GM12878 (cell line): ENCODE measurements around the gene XPO5. TPM values are rescaled to one million over a fixed set of nuclear protein-coding genes. Genes with fewer than 3 reads are reported as not detected.
A peak's percentile ranks its signal among the peaks of the same experiment; 100 is the strongest.

Experiments used
- BMI1 ChIP-seq: fragments of 450-650 bp; IDR thresholded peaks from 2 replicates; pipeline ENCODE4 v1.6.1; 2016; ENCODE audit warnings: mild to moderate bottlenecking, moderate library complexity, borderline replicate concordance
- CHD1 ChIP-seq: IDR thresholded peaks from 2 replicates; pipeline ENCODE4 v1.6.1; 2012; ENCODE audit warnings: low read depth, low read length, improper control_type of control experiment
- E2F4 ChIP-seq: IDR thresholded peaks from 2 replicates; pipeline ENCODE4 v1.6.1; 2012; ENCODE audit warnings: low read depth, low read length, improper control_type of control experiment
- IKZF2 ChIP-seq, 2 experiments: fragments of 450-650 bp; IDR thresholded peaks; 2 replicates each; pipeline ENCODE4 v1.6.1; 2017; ENCODE audit warnings: mild to moderate bottlenecking in 2 of 2, moderate library complexity in 2 of 2
- JUNB ChIP-seq: IDR thresholded peaks from 2 replicates; pipeline ENCODE4 v1.6.1; 2016; ENCODE audit warnings: antibody characterized with exemption, mild to moderate bottlenecking
- MLLT1 ChIP-seq: fragments of 450-650 bp; IDR thresholded peaks from 2 replicates; pipeline ENCODE4 v1.6.1; 2016; ENCODE audit warnings: mild to moderate bottlenecking
- NFXL1 ChIP-seq: fragments of 450-650 bp; IDR thresholded peaks from 2 replicates; pipeline ENCODE4 v1.6.1; 2017; ENCODE audit warnings: antibody characterized with exemption, mild to moderate bottlenecking, borderline replicate concordance
- POLR2AphosphoS2 ChIP-seq: IDR thresholded peaks from 2 replicates; pipeline ENCODE4 v1.6.1; 2011; ENCODE audit warnings: low read depth, mild to moderate bottlenecking, low read length, improper control_type of control experiment, moderate library complexity
- POU2F2 ChIP-seq: IDR thresholded peaks from 3 replicates; pipeline ENCODE4 v1.6.1; 2011; ENCODE audit warnings: low read depth, mild to moderate bottlenecking, low read length, borderline replicate concordance
- SMAD5 ChIP-seq: IDR thresholded peaks from 2 replicates; pipeline ENCODE4 v1.6.1; 2016; ENCODE audit warnings: antibody characterized with exemption, low read depth
- STAT1 ChIP-seq: fragments of 450-650 bp; conservative IDR thresholded peaks from 2 replicates; pipeline ENCODE4 v1.6.1; 2014; ENCODE audit warnings: antibody characterized with exemption, mild to moderate bottlenecking
- ZNF207 ChIP-seq: fragments of 450-650 bp; IDR thresholded peaks from 2 replicates; pipeline ENCODE4 v1.6.1; 2014; ENCODE audit warnings: antibody characterized with exemption, mild to moderate bottlenecking, borderline replicate concordance
- ZNF24 ChIP-seq: fragments of 450-650 bp; IDR thresholded peaks from 2 replicates; pipeline ENCODE4 v1.6.1; 2017; ENCODE audit warnings: antibody characterized with exemption, mild to moderate bottlenecking
- polyA plus RNA-seq, 11 experiments: library from polyadenylated mRNA; depleted of rRNA in 4 of 11; unstranded in 6 of 11; stranded (reverse) in 5 of 11; fragments of >200 nt; fragmentation: Nextera tagmentation in 4 of 11; fragmentation: Illumina TruSeq in 1 of 11; extraction: Ambion mirVana in 4 of 11; extraction: Trizol in 1 of 11; gene quantifications; 1 replicate in 1 of 11; 2 replicates in 10 of 11; pipeline versions ENCODE4 v1.2.1 to v1.2.3, GENCODE V29; 2011 to 2016; ENCODE audit warnings: inconsistent platforms in 2 of 11, missing spikeins in 2 of 11, low read depth in 1 of 11
- total RNA-seq, 4 experiments: library from RNA; depleted of rRNA in 3 of 4; stranded (reverse); fragments of >200 nt in 3 of 4; fragmentation: Illumina TruSeq in 1 of 4; extraction: Trizol in 1 of 4; gene quantifications; 2 replicates each; pipeline versions ENCODE4 v1.2.1 to v1.2.3, GENCODE V29; 2013 to 2021
- TF ChIP-seq, protein P1 (sequence below): IDR thresholded peaks from 2 replicates; pipeline ENCODE4 v1.6.1; 2011; ENCODE audit warnings: borderline replicate concordance, low read depth, mild to moderate bottlenecking, moderate library complexity, mixed read lengths, low read length; ENCODE audit not compliant: insufficient read depth; ENCODE audit errors: extremely low read length
- TF ChIP-seq, protein P2 (sequence below): fragments of 450-650 bp; IDR thresholded peaks from 2 replicates; pipeline ENCODE4 v1.6.1; 2017; ENCODE audit warnings: mild to moderate bottlenecking, moderate library complexity
- TF ChIP-seq, protein P3 (sequence below): fragments of 450-650 bp; IDR thresholded peaks from 2 replicates; pipeline ENCODE4 v1.6.1; 2016; ENCODE audit warnings: mild to moderate bottlenecking

XPO5 gene
- total and polyA plus RNA-seq, 10 of the 15 experiments (the other 5 are each of a cell fraction or from before 2014, with no cell fraction given) = 11.3 to 76.0 (median 41.6) TPM

DNA sequence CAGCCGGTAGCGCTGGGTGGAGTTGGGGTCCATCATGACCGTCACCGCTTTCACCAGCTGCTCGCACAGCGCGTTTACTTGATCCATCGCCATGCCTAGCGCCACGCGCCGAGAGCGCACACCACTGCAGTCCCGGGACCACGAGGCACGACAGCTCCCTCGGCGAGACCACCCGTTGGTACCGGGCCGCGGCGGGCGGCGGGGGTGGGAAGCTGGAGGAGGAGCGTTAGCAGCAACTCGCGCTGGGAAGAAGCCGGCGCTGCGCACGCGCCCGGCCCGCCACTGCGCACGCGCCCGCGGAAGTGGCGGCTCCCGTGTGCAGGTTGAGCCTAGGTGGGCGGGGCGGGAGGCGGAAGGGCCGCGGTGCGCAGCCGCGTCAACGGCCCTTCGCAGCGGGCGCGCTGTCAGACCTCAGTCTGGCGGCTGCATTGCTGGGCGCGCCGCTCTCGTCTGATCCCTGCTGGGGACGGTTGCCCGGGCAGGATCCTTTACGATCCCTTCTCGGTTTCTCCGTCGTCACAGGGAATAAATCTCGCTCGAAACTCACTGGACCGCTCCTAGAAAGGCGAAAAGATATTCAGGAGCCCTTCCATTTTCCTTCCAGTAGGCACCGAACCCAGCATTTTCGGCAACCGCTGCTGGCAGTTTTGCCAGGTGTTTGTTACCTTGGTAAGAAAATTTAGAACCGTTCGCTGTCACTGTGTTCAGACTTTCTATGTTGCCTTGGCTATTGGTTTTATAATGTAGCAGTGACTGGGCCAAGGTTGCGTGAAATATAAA lies at the start of gene XPO5, which contains the start of gene POLH (continued):
- TF ChIP-seq, protein P1, sequence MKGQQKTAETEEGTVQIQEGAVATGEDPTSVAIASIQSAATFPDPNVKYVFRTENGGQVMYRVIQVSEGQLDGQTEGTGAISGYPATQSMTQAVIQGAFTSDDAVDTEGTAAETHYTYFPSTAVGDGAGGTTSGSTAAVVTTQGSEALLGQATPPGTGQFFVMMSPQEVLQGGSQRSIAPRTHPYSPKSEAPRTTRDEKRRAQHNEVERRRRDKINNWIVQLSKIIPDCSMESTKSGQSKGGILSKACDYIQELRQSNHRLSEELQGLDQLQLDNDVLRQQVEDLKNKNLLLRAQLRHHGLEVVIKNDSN = no peak
- TF ChIP-seq BMI1 (no peak), POLR2AphosphoS2 (peak; percentile 96), IKZF2 (IDR thresholded peaks at IDR 0.05) (no peak), ZNF207 (0 out of 2 replicates have a peak, but pooled peaks have one; percentile 51), NFXL1 (no peak), STAT1 (no peak), SMAD5 (peak; percentile 94), ZNF24 (0 out of 2 replicates have a peak, but pooled peaks have one; percentile 29), JUNB (no peak), E2F4 (0 out of 2 replicates have a peak, but pooled peaks have one; percentile 22), MLLT1 (peak; percentile 61; the same call in 1 of the 2 replicates), POU2F2 (peak; percentile 89; the same call in 2 of the 3 replicates), CHD1 (no peak)
- TF ChIP-seq, protein P2, sequence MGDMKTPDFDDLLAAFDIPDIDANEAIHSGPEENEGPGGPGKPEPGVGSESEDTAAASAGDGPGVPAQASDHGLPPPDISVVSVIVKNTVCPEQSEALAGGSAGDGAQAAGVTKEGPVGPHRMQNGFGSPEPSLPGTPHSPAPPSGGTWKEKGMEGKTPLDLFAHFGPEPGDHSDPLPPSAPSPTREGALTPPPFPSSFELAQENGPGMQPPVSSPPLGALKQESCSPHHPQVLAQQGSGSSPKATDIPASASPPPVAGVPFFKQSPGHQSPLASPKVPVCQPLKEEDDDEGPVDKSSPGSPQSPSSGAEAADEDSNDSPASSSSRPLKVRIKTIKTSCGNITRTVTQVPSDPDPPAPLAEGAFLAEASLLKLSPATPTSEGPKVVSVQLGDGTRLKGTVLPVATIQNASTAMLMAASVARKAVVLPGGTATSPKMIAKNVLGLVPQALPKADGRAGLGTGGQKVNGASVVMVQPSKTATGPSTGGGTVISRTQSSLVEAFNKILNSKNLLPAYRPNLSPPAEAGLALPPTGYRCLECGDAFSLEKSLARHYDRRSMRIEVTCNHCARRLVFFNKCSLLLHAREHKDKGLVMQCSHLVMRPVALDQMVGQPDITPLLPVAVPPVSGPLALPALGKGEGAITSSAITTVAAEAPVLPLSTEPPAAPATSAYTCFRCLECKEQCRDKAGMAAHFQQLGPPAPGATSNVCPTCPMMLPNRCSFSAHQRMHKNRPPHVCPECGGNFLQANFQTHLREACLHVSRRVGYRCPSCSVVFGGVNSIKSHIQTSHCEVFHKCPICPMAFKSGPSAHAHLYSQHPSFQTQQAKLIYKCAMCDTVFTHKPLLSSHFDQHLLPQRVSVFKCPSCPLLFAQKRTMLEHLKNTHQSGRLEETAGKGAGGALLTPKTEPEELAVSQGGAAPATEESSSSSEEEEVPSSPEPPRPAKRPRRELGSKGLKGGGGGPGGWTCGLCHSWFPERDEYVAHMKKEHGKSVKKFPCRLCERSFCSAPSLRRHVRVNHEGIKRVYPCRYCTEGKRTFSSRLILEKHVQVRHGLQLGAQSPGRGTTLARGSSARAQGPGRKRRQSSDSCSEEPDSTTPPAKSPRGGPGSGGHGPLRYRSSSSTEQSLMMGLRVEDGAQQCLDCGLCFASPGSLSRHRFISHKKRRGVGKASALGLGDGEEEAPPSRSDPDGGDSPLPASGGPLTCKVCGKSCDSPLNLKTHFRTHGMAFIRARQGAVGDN = peak; percentile 86
- TF ChIP-seq, protein P3, sequence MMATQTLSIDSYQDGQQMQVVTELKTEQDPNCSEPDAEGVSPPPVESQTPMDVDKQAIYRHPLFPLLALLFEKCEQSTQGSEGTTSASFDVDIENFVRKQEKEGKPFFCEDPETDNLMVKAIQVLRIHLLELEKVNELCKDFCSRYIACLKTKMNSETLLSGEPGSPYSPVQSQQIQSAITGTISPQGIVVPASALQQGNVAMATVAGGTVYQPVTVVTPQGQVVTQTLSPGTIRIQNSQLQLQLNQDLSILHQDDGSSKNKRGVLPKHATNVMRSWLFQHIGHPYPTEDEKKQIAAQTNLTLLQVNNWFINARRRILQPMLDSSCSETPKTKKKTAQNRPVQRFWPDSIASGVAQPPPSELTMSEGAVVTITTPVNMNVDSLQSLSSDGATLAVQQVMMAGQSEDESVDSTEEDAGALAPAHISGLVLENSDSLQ = no peak
